Adrenal gland (tissue), 5 donors: ENCODE results near the gene CCNI.

Experiments used
- CTCF ChIP-seq, 6 experiments: fragments of 450-650 bp in 4 of 6; fragments of 200-600 bp in 2 of 6; sonication (generic) in 1 of 6; IDR thresholded peaks; 1 replicate in 5 of 6; 2 replicates in 1 of 6; pipeline versions ENCODE4 v1.5.1 to v1.8.0; 2016 to 2021; ENCODE audit warnings: antibody characterized with exemption in 6 of 6, mild to moderate bottlenecking in 2 of 6, moderate library complexity in 1 of 6
- POLR2A ChIP-seq, 2 donors: fragments of 450-650 bp; IDR thresholded peaks; one replicate each; pipeline ENCODE4 v1.6.1; 2017; ENCODE audit warnings: antibody characterized with exemption in 2 of 2, mild to moderate bottlenecking in 2 of 2, moderate library complexity in 1 of 2
- donor health status: DM: no; HTN: no; CAD: no.

DNA sequence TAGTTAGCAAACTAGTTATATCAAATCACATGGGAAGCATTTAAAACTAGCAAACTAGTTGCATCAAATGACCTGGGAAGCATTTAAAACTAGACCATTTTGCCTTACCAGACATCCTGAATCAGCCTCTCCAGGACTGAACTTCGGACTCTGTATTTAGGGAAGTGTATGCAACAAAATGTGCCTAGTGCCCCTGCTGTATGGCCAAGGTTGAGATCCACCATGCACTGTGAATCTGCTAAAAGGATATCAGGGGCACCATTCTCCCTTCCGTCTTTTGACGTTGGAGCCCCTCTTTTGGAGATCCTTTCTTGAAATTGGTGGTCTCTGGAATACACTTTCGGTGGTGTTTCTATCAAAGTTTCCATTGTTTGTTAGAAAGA is 49.5 kb downstream of the CCNI start:
- no peak for TF ChIP-seq CTCF (IDR thresholded peaks at IDR 0.05)
- TF ChIP-seq POLR2A (IDR thresholded peaks at IDR 0.05) = no peak
